Measurements from ENCODE around the gene WDR75.

DNA sequence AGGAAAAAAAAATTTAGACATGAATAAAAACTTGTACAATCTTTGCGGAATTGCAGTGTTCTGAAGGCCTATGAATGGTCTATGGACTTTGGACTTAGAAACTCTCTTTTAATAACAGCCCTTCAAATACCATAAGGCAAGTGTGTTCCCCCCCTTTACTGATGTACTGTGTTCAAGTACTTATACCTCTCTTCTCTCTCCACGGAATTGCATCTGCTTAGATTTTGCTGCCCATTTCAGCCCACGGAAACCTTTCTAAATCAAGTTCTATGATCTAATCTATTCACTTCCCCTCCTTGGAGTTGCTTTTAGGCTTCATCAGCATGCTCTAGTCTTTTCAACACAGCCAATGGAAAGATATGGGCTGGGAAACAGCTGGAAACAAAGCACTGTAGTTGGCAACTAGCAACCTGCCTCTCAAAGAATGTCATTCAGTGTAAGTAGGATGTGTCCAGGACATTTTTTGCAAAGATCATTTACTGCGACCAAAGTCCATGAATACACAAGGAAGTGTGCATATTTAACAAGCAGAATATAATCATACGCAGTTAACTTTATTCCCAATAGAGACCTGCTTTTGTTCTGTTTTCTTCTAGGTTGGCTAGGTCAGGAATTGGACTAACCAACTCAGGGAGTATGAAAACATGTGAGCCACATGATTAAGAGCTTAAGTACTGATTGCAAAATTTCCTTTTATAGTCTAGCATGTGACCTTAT is 81.3 kb downstream of the WDR75 start:
- no peak for TF ChIP-seq ARNTL (CRISPR knock-in tag; IDR thresholded peaks at IDR 0.05; ENCODE audit: borderline replicate concordance, low read depth)
- TF ChIP-seq, protein P1, sequence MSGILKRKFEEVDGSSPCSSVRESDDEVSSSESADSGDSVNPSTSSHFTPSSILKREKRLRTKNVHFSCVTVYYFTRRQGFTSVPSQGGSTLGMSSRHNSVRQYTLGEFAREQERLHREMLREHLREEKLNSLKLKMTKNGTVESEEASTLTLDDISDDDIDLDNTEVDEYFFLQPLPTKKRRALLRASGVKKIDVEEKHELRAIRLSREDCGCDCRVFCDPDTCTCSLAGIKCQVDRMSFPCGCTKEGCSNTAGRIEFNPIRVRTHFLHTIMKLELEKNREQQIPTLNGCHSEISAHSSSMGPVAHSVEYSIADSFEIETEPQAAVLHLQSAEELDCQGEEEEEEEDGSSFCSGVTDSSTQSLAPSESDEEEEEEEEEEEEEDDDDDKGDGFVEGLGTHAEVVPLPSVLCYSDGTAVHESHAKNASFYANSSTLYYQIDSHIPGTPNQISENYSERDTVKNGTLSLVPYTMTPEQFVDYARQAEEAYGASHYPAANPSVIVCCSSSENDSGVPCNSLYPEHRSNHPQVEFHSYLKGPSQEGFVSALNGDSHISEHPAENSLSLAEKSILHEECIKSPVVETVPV (CRISPR knock-in tag; IDR thresholded peaks at IDR 0.05), result no peak
- no peak for TF ChIP-seq ZC3H10 (CRISPR knock-in tag; IDR thresholded peaks at IDR 0.05)
- no peak for TF ChIP-seq RARB (CRISPR knock-in tag; IDR thresholded peaks at IDR 0.05)

Measured in SK-N-SH treated with all-trans-retinoic acid at 6 μM for 48 hours (cell line).